GM12892 (cell line): ENCODE measurements around the gene STARD4. TPM values are rescaled to one million over a fixed set of nuclear protein-coding genes. Genes with fewer than 3 reads are reported as not detected.

ENCODE experiments used
- DNase-seq: peaks from one replicate; pipeline ENCODE4 v3.0.0; 2011; ENCODE audit not compliant: insufficient read length
- FAIRE-seq: peaks from 2 replicates; lab custom pipeline; 2011; peaks lifted over from hg19 to GRCh38; lab: Jason Lieb, UNC
- POLR2A ChIP-seq: IDR thresholded peaks from 2 replicates; pipeline ENCODE4 v1.6.1; 2011; ENCODE audit warnings: low read depth, low read length, control low read depth
- POLR2AphosphoS5 ChIP-seq: IDR thresholded peaks from 2 replicates; pipeline ENCODE4 v1.6.1; 2011; ENCODE audit warnings: low read depth, low read length, control low read depth
- TAF1 ChIP-seq: IDR thresholded peaks from 2 replicates; pipeline ENCODE4 v1.6.1; 2011; ENCODE audit warnings: low read depth, mild to moderate bottlenecking, control low read depth, low read length, borderline replicate concordance
- polyA plus RNA-seq: library from polyadenylated mRNA; unstranded; fragments of >200 nt; gene quantifications from one replicate; pipeline ENCODE4 v1.2.1, GENCODE V29; 2012; ENCODE audit warnings: missing spikeins, inconsistent platforms; ENCODE audit not compliant: missing spikeins

Gene STARD4, protein sequence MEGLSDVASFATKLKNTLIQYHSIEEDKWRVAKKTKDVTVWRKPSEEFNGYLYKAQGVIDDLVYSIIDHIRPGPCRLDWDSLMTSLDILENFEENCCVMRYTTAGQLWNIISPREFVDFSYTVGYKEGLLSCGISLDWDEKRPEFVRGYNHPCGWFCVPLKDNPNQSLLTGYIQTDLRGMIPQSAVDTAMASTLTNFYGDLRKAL
- polyA plus RNA-seq, result 73.0 TPM

DNA sequence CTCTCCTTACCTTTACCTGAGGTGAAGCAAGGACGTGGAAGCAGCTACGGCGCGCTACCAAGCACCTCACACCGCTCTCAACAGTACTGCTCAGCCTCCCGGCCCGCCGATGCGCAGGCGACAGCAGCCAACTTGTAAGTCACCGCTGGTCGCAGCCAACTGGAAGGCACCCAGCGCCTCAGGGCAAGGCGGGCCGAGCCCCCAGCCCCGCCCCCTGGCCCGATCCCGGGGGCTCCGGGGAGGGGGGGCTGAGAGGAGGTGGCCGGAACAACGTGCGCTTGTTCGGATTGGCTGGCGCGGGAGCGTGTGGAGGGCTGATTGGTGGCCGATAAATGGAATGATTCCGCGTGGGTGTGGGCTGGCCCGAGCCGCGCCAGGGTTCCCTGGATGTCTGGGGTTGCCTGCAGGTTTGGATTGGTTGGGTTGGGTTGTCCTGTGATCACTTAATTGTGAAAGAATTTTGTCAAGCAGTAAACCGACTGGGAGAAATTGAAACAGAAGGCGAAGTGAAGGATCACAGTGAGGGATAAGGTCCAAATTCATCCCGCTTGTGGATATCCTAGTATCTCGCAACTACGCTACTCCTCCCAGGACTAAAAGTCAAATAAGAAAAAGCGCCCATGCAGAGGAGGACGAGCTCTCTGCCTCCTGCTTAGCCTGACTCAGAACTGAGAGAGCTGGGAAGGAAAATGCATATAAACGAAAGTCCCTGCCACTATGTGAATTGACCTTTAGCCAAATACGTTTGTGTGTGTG lies at the start of gene STARD4:
STARD4 (minus strand) TSS at position 161 of the 756 bp plus-strand sequence. CDS start 5,102 bp downstream, outside the sequence.
- peak; percentile 98 for FAIRE-seq
- peak; percentile 79 for DNase-seq

DNA sequence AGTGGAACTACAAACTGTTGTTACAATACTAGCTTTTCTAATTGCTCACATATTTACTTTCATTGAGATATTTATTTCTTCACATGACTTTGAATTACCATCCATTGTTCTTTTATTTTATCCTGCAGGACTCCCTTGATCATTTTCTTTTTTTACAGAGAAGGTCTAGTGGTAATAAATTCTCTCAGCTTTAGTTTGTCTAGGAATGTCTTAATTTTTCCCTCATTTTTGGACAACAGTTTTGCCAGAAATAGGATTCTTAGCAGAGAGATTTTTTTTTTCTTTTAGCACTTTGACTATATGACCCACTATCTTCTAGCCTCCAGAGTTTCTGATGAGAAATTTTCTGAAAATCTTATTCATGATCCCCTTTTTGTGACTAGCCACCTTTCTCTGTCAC lies 47.3 kb upstream of the STARD4 start:
- no peak for TF ChIP-seq POLR2A
- TF ChIP-seq TAF1, result no peak
- TF ChIP-seq POLR2AphosphoS5, result no peak
- FAIRE-seq (no peak), DNase-seq (no peak)

More for the DNA sequence above, at the start of gene STARD4:
- peak; percentile 95 for TF ChIP-seq POLR2AphosphoS5
- TF ChIP-seq TAF1, result peak; percentile 85
- TF ChIP-seq POLR2A, result peak; percentile 97

DNA sequence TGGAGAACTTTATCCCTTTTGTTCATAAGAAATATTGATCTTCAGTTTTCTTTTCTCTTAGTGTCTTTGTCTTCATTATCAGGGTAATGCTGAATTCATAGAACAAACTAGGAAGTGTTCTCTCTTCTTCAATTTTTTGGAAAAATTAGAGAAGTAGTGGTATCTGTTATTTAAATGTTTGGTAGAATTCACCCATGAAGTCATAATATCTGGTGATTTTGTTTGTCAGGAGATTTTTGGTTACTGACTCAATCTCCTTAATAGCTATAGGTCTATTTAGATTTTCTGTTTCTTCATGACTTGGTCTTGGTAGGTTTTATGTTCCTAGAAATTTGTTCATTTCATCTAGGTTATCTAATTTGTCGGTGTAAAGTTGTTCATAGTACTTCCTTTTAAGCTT lies 45.4 kb upstream of the STARD4 start:
- FAIRE-seq (no peak), DNase-seq (no peak)
- no peak for TF ChIP-seq POLR2AphosphoS5
- no peak for TF ChIP-seq TAF1
- TF ChIP-seq POLR2A, result no peak

DNA sequence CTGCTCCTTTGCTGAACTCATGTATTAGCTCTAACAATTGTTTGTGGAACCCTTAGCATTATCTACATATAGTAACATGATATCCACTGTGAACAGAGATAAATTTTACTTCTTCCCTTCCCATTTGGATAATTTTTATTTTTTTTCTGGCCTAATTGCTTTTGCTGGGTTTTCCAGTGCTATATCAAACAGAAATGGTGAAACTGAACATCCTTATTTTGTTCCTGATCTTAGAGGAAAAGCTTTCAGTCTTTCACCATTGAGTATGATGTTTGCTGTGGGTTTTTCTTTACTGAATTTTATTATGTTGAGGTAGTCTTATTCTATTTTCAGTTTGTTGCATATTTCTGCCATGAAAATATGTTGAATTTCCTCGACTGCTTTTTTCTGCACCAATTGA lies 44.8 kb upstream of the STARD4 start:
- no peak for DNase-seq
- TF ChIP-seq POLR2AphosphoS5 (no peak), TAF1 (no peak), POLR2A (no peak)
- no peak for FAIRE-seq

DNA sequence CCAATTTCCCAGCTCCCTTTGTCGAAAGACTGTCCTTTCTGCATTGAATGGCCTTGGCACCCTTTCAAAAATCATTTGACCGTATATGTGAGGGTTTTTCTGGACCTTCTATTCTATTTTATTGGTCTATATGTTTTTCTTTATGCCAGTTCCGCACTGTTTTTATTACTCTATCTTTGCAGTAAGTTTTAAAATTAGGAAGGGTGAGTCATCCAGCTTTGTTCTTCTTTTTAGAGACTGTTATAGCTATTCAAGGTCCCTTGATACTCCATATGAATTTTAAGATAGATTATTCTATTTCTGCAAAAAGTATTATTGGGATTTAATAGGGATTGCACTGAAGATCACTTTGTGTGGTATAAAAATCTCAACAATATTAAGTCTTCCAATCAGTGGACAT lies 44.2 kb upstream of the STARD4 start:
- DNase-seq (no peak), FAIRE-seq (no peak)
- TF ChIP-seq TAF1 (no peak), POLR2AphosphoS5 (no peak), POLR2A (no peak)

DNA sequence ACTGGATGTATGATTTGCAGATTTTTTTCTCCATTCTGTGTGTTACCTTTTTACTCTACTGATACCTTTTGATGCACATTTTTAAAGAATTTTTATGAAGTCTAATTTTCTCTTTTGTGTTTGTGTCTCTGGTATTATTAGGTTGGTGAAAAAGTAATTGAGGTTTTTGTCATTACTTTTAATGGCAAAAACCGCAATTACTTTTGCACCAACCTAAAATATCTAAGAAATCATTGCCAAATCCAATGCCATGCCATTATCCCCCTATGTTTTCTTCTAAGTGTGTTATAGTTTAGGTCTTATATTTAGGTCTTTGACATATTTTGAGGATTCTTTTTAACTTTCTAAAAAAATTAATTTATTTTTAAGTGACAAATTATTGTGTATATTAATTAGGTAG lies 43.4 kb upstream of the STARD4 start:
- DNase-seq, result no peak
- FAIRE-seq, result no peak
- TF ChIP-seq POLR2AphosphoS5 (no peak), POLR2A (no peak), TAF1 (no peak)

DNA sequence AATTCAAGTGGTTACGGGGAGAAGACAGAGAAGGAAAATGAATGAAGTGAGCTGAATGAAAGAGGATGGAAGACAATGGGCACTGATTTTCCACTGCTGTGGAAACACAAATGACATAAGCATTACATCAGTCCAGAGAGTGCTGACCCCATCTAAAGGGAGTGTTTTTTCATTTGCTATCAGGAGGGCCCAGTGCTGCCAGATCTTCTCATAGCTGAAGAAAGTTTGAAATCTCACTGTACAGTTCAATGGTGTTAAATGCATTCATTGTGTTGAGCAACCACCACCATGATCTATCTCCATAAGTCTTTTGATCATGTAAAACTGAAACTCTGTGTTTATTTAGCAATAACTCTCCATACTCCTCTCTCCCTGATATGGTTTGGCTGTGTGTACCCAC lies 41.5 kb upstream of the STARD4 start:
- no peak for TF ChIP-seq POLR2A
- no peak for TF ChIP-seq TAF1
- TF ChIP-seq POLR2AphosphoS5, result no peak
- peak; percentile 21 for FAIRE-seq
- no peak for DNase-seq

DNA sequence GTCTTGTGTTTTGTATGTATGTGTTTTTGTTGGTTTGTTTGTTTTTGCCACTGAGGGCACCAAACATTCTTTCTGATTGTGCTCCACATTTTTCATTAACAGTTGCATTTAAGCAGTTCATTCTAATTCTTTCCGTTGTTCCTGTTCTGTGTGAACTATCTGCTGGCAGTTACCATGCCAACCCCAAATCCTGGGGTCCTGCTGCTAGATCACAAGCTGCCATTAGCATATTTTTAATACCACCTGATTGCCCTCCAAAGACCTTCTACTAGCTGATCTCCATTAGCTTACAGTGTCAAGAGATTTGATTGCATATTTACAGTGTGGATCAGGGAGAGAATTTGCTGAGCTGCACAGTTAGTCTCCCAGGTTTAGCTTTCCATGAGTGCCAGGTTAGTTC lies 40.6 kb upstream of the STARD4 start:
- FAIRE-seq (no peak), DNase-seq (no peak)
- TF ChIP-seq POLR2A (no peak), TAF1 (no peak)

DNA sequence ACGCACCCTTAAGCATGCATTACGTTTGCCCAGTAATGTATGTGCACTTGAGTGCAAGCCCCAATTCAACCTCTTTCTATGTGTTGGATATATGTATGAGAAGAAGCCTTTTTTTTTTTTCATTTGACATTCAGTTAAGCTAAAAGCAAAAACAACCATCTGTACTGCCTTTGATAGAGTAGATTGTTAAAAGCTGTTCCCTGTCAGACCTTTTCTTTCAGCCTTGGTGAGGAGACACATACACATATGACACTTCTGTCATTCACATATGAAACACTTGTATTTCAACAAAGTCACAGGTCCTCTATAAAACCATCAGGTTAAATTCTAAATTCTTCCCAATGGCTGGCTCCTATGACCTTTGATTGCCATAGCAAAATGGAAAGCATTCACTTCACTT lies 40.2 kb upstream of the STARD4 start:
- DNase-seq, result no peak
- no peak for TF ChIP-seq POLR2A
- TF ChIP-seq POLR2AphosphoS5, result no peak
- no peak for TF ChIP-seq TAF1
- no peak for FAIRE-seq

DNA sequence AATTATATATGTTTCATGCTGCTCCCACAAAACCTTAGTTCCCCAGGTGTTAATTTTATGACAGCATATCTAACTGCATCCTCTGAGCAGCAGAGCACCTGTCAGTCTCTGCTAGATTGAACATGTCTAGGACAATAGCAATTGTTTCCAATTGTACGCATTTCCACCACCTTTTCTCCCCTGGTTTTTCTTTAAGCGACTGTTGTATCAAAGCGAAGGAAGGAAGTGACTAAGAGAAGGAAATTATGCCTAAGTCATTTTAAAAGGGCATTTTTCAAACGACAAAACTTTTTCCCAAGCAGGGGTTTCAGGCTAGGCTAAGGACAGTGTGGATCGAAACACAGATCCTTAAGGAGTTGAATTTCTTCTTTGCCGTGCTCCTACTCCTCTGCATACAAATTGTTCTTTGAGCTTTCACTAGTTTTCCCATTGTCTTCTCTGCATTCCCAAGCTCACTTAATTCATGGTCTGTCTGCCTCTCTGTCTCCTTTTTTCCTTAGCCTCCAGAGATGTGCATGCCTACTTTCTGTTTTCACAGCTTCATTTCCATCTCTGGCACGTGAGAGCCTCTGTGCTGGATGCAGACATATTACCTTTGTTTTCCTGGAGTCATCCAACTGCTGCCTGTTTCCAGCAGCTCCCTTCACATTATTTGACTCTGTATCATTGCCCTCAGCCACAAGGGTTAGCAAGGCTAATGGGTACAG lies 39.4 kb upstream of the STARD4 start:
- FAIRE-seq (no peak), DNase-seq (no peak)
- TF ChIP-seq POLR2A (no peak), TAF1 (no peak), POLR2AphosphoS5 (no peak)

DNA sequence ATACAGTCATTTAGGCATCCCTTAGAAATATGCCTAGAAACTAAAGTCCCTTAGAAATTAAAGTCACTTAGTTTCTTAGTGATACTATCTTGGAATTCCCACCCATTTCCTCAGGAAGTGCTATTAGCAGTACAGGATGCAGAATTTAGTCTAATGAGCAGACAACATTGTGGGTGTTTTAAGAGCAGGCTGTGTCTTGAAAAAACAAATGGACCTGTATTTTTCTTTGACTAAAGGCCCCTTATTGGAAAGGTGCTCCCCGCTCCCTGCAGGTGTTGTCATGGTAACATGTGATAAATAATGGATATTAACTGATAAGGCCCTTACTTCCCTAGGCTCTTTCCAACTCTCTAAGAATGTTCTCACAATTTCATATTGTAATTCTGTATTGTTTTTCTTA lies 38.8 kb upstream of the STARD4 start:
- DNase-seq, result no peak
- FAIRE-seq, result no peak
- TF ChIP-seq POLR2AphosphoS5, result no peak
- TF ChIP-seq TAF1, result no peak
- no peak for TF ChIP-seq POLR2A

DNA sequence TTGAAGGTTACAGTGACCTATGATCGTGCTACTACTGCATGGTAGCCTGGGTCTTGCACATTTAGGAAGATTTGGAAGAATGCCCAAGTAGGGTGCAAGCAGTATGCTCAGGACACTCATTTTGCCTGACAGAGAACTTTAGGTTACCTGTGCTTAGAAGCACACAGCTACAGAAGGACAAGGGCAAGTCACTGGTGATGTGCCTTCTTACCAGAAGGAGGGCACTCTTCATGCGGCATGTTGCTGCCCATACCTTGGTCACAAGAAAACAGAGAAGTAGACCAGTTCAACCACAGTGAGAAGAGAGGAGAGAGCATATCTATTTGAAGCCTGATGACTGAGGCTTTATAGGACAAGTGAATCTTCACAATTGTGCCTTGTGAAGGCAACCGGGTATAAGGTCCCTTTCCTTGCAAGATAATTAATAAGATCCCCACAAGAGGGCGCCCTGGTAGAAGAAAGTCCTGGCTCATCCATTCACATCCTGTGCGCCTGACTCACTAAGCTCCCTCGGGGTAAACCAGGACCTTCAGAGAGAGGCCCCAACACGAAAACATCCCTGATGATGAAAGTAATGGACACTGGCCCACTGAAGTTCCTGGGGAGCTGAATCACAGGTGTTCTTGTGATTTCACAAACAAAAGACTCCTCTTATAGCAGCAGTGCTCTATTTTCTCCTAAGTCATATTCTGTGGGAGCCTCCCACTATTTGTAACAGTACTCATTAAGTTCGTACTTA lies 38.1 kb upstream of the STARD4 start:
- DNase-seq (peak; percentile 18), FAIRE-seq (peak; percentile 87)

More for the DNA sequence above, 38.1 kb upstream of the STARD4 start:
- TF ChIP-seq TAF1 (no peak), POLR2AphosphoS5 (no peak), POLR2A (no peak)
